ENCODE data around the gene GTF3C2.

Gene GTF3C2

GRCh38 chr2:27315122-27315521 is 41.4 kb downstream of the GTF3C2 start:
- H3K4me3 ChIP-seq (ENCODE audit: low read depth, low read length) = no peak overlapping the region

DNA sequence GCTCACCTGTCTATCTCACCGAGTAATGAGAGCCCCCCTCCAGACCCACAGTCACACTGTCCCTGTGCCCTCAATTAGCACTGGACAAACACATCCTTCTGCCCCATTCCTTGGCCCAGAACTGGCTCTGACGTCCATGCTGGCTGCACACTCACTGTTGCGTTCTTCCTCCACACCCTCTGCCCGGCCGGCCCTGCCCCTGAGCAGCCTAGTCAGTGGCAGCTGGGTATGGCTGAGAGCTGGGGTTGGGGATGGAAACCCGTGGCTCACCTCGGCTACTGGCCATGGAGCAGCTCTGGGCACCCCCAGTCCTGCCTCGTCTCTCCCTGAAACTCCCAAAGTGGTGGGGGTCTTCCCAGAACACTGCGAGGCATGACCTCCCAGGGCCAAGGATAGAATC is 41.9 kb downstream of the GTF3C2 start:
- H3K4me3 ChIP-seq (ENCODE audit: low read depth, low read length) = no peak overlapping the region
- TF ChIP-seq, protein P1, sequence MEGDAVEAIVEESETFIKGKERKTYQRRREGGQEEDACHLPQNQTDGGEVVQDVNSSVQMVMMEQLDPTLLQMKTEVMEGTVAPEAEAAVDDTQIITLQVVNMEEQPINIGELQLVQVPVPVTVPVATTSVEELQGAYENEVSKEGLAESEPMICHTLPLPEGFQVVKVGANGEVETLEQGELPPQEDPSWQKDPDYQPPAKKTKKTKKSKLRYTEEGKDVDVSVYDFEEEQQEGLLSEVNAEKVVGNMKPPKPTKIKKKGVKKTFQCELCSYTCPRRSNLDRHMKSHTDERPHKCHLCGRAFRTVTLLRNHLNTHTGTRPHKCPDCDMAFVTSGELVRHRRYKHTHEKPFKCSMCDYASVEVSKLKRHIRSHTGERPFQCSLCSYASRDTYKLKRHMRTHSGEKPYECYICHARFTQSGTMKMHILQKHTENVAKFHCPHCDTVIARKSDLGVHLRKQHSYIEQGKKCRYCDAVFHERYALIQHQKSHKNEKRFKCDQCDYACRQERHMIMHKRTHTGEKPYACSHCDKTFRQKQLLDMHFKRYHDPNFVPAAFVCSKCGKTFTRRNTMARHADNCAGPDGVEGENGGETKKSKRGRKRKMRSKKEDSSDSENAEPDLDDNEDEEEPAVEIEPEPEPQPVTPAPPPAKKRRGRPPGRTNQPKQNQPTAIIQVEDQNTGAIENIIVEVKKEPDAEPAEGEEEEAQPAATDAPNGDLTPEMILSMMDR (IDR thresholded peaks at IDR 0.05; ENCODE audit: low read depth, low read length) = no peak

More at GRCh38 chr2:27315122-27315521, 41.4 kb downstream of the GTF3C2 start:
- TF ChIP-seq, protein P1 (IDR thresholded peaks at IDR 0.05; ENCODE audit: low read depth, low read length) = no peak

- TF ChIP-seq, protein P1 (IDR thresholded peaks at IDR 0.05; ENCODE audit: low read depth, low read length) = no peak
These were observed 42.5 kb downstream of the GTF3C2 start for GRCh38 chr2:27313882-27314645.

DNA sequence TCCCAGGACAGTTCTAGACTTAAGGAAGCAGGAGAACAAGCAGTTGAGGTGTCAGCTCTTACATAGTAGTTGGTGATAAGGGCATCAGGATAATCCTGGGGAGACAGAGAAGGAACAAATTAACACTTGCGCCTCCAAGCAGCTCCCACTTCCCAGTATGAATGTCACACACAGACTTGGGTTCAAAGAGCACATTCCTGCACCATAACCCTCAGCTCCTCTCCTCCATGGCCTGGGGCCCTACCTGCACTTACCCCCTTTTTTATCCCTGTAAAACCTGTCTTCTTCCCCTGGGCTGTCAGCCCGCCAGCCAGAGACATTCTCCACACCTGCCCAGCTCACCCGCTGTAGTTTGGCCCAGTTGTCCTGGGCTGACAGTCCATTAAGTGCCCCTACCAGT is 44.4 kb downstream of the GTF3C2 start:
- TF ChIP-seq, protein P1 (IDR thresholded peaks at IDR 0.05; ENCODE audit: low read depth, low read length) = no peak
- no peak overlapping the region for H3K4me3 ChIP-seq (ENCODE audit: low read depth, low read length)

More at GRCh38 chr2:27313882-27314645, 42.5 kb downstream of the GTF3C2 start:
- no peak overlapping the region for H3K4me3 ChIP-seq (ENCODE audit: low read depth, low read length)

DNA sequence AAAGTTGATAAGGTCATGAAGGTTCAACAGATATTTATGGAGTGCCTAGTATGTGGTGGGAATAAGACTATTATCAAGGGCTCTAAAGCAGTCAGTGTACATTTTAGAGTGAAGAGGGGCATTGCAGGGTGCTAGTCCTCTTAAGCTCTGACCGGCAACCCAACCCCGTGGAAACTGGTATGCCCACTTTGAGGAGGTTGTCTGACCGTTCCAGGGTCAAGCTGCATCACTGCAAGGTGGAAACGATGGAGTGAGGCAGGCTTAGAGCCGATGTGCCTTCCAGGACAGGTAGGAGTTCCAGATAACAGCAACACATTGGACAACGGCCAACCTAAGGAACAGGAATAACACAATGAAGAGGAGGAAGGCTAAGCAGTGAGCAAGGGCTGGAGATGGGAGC is 46.9 kb downstream of the GTF3C2 start:
- TF ChIP-seq, protein P1 (IDR thresholded peaks at IDR 0.05; ENCODE audit: low read depth, low read length) = no peak
- no peak overlapping the region for H3K4me3 ChIP-seq (ENCODE audit: low read depth, low read length)

GRCh38 chr2:27308359-27308881 is 48.1 kb downstream of the GTF3C2 start, which contains the start of gene UCN:
Gene UCN, minus strand, starts transcription at chr2:27308445. Its CDS starts 550 bp downstream, at chr2:27307895.
- TF ChIP-seq, protein P1 (IDR thresholded peaks at IDR 0.05; ENCODE audit: low read depth, low read length) = no peak
- H3K4me3 ChIP-seq (ENCODE audit: low read depth, low read length) = no peak within 1 kb of the TSS
